EH (cell line): ENCODE measurements around the gene ACTRT2.

ENCODE experiments used
- DNase-seq: peaks from one replicate; pipeline ENCODE4 v3.0.0-alpha.2; 2015; ENCODE audit warnings: low read depth

ACTRT2 gene

DNA sequence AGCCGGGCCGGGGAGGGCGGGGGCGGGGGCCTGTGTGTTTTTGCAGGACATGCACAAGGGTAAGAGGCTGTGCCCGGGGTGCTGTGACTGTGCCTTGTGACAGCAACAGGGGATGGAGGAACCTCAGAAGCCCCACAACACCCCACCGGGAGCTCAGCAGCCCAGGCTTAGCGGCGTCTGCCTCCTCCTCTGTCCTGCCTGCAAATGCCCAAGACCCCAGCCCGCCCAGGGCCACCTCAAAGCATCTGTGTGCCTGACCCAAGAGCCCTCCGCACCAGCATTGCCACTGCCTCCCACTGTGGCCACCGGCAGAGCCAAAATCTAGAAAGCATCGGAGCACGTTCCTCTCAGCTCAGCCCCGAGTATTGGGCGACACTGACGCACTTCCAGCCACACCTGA, 2.7 kb upstream of the ACTRT2 start:
- no peak for DNase-seq

DNA sequence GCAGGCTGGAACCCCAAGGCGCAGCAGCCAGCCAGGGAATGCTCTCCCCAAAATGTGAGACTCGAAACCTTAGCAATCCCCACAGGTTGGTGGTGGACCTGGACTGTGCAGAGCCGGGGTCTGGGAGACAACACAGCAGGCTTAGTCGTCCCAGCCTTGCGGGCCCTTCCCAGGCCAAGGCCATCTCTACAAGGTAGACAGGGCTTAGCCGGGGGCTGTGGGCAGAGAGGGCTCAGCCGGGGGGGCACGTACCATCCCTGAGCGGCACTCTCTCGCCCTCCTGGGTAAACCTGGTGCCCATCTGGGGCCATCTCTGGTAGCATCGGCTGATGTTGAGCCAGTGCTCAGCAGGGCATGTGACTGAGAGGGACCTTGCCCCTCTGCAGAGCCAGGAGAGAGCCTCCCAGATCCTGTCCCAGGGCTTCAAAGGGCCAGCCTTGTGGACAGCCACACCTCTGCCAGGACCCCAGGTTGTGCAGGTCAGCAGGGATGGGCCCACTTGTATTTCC, 2.2 kb upstream of the ACTRT2 start:
- no peak for DNase-seq

- DNase-seq: no peak
Measured at GRCh38 chr1:3019516-3020051, 1.7 kb upstream of the ACTRT2 start.

GRCh38 chr1:3020263-3020909, 881 bp upstream of the ACTRT2 start:
- DNase-seq: no peak

DNA sequence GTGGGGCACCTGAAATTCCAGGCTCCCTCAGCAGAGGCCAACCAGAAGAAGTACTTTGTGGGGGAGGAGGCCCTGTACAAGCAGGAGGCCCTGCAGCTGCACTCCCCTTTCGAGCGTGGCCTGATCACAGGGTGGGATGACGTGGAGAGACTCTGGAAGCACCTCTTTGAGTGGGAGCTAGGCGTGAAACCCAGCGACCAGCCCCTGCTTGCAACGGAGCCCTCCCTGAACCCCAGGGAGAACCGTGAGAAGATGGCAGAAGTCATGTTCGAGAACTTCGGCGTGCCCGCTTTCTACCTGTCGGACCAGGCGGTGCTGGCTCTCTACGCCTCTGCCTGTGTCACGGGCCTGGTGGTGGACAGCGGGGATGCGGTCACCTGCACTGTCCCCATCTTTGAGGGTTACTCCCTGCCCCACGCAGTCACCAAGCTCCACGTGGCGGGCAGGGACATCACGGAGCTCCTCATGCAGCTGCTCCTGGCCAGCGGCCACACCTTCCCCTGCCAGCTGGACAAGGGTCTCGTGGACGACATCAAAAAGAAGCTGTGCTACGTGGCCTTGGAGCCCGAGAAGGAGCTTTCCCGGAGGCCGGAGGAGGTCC, 634 bp downstream of the ACTRT2 start:
- no peak for DNase-seq

DNA sequence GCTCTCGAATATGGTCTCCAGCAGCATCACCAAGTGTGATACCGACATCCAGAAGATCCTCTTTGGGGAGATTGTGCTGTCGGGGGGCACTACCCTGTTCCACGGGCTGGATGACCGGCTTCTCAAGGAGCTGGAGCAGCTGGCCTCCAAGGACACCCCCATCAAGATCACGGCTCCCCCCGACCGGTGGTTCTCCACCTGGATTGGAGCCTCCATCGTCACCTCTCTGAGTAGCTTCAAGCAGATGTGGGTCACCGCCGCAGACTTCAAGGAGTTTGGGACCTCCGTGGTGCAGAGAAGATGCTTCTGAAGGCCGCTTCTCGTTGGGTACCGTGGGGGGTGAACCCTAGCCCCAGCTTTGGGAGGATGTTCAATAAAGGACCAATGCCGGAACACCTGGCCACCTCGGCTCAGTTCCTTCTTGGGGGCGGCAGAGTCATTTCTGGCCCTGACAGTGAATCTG, 1.3 kb downstream of the ACTRT2 start:
- DNase-seq: no peak

GRCh38 chr1:3022976-3023375, 1.7 kb downstream of the ACTRT2 start:
- no peak for DNase-seq

DNA sequence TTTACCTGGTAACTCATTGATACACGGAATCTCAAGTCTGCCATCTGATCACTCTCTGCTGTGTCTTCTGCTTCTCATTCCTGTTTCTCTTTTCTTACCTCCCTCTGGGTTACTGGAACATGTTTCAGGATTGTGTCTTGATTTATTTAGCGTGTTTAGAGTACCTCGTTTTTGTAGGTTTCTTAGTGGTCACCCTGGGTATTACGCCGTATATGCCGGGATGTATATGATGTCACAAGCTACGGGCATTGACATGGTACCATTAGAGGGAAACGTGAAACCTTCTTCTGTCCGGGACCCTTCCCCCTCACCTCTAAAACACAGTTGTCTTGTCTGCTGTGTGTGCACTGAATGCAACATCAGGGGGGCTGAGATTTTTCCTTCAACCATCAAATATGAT, 2.8 kb downstream of the ACTRT2 start:
- DNase-seq: no peak

- no peak for DNase-seq
Measured at GRCh38 chr1:3024588-3024987, 3.3 kb downstream of the ACTRT2 start.

- no peak for DNase-seq
Measured at GRCh38 chr1:3026124-3026523, 4.9 kb downstream of the ACTRT2 start.

DNA sequence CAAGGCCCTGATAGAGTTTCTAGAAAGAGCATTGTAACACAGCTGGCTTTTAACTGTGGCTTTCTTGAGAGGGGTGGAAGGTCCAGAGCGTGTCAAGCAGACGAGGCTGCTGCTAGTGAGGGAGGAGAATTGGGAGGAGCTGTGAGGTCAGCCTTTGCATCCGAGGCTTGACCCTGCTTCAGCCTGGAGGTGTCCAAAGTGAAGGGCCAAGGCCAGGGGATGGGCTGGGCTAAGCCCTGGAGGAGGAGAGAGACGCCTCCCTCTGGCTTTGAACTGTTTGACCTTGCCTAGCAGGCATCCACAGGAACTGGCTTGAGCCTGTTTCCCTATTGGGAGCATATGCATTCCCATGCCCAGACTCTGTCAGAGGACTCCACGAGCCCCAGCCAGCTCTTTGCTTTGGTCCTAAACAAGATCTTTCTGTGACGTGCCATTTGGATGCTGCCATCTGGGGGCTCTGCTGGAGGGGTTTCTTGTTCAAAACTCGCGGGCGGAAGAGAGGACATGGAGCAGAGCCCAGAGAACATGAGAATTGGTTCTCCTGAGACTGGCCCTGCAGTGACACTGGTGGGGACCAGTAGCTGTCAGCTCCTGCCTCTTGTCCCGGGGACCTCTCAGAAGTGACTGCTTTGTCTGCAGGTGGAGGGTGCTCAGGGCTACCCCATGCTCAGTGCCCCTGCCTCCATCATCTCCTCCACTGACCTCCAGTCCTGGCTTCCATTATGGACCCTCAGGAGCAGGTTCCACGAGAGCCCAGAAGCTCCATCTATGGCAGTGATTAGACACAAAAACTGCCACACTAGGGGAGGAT, 5.5 kb downstream of the ACTRT2 start:
- DNase-seq: no peak

DNA sequence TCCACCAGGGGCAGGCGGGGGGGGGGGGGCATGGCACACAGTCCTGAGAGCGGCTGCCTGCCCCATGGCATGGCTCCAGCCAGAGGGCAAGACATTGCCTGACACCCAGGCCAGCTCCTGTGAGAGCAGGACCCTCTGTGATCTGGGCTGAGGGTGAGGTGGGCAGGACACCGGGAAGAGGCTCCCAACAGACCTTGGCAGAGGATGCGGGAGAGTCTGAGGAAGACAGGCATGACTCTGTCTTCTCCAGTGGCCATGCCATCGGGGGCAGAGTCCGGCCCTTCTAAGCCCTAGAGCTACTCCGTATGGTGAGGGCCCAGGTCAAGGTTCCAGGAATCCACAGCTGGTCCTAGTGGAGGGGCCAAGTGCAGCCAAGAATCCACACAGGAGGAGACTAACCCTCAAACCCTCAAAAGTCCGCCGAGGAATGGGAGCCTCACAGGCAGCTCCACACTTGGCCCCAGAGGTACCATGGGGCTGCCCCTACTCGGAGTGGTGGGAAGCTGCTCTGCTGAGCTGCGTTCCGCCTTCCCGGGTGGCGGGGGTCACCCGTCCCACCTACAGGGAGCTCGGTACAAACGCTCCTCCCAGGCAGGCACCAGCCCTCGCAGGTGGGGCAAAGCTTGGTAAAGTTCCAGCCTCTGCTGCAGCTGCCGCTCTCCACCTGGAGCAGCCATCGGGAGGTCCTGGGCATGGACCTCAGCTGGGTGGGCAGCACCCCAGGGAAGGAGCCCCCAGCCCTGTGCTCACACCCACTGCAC, 6.5 kb downstream of the ACTRT2 start:
- no peak for DNase-seq

DNA sequence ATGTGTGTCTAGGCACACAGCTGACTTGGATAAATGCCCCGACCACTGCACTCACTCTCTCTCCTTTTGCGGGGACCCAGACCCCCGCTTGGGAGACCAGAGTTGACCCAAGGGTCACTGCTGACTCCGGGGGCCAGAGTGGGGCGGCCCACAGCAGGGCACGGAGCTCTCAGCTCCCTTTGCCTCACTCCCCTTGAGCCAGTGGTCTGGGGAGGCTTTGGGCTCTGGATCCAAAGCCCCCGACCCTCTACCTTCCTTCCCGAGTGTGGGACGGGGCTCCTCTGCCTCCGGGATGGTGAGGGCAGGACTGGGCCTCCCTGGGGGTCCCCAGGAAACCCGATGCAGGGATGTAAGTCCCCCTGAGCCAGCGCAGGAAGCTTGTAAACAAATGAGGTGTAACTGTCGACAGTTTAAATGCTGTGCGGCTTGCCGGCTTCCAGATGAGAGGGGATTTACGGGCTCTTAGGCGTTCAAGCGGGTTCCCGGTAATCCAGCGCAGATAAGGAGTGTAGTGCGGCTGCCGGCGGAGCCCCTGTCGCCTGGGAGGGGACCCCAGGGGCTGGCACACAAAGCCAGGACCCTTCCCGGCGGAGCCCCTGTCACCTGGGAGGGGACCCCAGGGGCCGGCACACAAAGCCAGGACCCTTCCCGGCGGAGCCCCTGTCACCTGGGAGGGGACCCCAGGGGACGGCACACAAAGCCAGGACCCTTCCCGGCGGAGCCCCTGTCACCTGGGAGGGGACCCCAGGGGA, 7.4 kb downstream of the ACTRT2 start:
- DNase-seq: no peak

- no peak for DNase-seq
Measured at GRCh38 chr1:3029481-3029961, 8.3 kb downstream of the ACTRT2 start.

DNA sequence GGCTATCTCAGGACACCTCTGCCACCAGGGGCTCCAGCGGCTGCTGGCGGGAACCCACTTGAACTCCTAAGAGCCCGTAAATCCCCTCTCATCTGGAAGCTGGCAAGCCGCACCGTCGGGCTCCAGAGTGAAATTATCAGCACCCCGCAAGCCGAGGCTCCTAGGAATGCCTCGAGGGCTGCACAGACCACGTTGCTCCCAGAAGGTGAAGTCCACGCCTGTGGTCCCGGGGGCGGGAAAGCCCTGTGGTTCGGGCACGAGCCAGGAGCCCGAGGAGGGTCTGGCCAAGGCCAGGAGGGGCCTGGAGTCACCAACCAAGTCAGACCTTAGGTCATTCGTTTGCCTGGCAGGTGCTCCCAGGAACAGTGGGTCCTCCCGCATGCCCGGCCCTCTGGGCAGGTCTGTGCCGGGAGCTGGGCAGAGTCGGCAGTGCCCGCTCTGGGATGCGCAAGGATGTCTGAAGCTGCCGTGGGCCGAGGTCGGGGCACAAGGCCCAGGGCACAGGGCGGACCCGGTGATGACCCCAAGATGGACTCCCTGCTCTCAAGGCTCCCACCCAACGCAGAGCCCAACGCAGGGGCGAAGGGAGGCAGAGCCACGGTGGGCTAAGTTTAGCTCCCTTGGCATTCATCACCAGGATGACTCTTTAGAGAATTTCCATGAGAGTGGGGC, 8.9 kb downstream of the ACTRT2 start:
- DNase-seq: no peak

- DNase-seq: no peak
Measured at GRCh38 chr1:3030663-3031381, 9.6 kb downstream of the ACTRT2 start.

DNA sequence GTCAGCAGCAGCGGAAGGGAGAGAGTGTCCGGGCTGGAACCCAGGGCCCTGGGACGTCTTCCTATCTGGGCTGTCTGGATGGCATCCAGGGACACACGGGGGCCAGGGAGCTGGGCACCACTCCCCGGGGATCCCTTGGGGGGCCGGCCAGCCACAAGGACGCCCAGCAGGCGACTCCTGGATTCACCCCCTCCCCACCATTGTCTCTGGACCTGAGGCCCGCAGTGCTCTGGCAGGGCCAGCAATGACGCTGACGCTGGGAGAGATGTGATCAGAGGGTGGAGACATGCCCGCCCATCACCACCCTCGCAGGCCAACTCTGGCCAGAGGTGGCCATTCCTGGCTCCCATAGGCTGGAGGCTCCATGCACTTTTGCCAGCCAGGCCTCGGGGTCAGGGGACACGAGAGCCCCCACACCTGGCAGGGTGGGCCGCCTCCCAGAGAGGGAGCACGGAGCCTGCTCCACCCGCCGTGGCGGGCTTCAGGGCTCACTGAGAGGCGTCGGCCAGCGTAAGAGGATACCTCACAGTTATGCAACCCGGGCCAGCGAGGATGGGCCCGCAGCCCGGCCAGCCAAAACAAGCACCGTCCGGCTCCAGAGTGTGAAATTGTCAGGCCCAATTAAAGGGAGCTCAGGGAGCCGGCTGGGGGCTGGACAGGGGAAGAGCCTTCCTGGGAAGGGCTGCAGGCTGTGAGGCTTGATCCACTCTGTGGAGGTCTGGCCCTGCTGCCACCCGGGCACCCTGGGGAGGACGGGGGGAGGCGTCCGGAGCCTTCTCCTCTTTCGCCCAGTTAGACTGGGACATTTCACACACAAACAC, 10.3 kb downstream of the ACTRT2 start:
- no peak for DNase-seq

- no peak for DNase-seq
Measured at GRCh38 chr1:3032371-3033039, 11.2 kb downstream of the ACTRT2 start.
